Neural progenitor cell (in vitro differentiated cells): ENCODE data around the gene KLK10.

Experiments
- CTCF ChIP-seq: fragments of 200-600 bp; sonication (generic); IDR thresholded peaks from 2 replicates; pipeline ENCODE4 v1.5.1; 2017; ENCODE audit warnings: antibody characterized with exemption, mild to moderate bottlenecking
- EZH2 ChIP-seq: fragments of 200-600 bp; sonication (generic); IDR thresholded peaks from 2 replicates; pipeline ENCODE4 v1.6.1; 2017; ENCODE audit warnings: antibody characterized with exemption, mild to moderate bottlenecking, moderate library complexity

GRCh38 chr19:51006406-51006805 lies 13.1 kb downstream of the KLK10 start:
- no peak for TF ChIP-seq CTCF
- no peak for TF ChIP-seq EZH2
